Stimulated activated CD8-positive, alpha-beta memory T cell treated with anti-CD3 and anti-CD28 coated beads, Interleukin-12 subunit alpha, Interleukin-12 subunit beta, amount 100 ng/mL, for 24 hours (primary cell): Measurements from ENCODE around the gene REXO4.
"Not testable (repeated sequence)": the region's sequence is repeated elsewhere in the genome, so short reads cannot be mapped to it uniquely, and the experiment has no call there.

ENCODE experiments used
- DNase-seq: peaks from one replicate; pipeline ENCODE4 v3.0.0-alpha.2; 2020; ENCODE audit errors: extremely low read depth

Gene REXO4

GRCh38 chr9:133417541-133418461 lies at the start of gene REXO4:
TSS of gene REXO4 (minus strand) at chr9:133418010. CDS start at chr9:133417844, 166 bp downstream.
- DNase-seq: peak; percentile 61

DNA sequence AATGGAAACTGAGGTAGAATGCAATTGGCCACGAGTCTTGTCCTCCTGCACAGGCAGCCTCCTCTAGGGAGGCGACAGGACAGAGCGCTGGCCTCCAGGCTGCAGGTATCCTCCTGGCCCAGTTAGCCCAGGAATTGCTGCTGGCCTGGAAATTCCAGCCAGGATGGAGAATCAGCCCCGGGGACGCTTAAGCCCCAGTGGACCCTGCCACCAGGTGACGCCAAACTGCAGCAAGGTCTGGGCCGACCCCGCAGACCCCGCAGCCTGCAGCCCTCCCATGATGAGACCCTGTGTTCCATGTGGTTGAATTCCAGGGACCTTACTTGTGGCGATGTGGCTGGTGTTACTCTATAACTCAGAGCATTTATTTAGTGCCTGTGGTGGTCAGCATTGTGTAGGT lies 49.3 kb upstream of the REXO4 start:
- no peak for DNase-seq

DNA sequence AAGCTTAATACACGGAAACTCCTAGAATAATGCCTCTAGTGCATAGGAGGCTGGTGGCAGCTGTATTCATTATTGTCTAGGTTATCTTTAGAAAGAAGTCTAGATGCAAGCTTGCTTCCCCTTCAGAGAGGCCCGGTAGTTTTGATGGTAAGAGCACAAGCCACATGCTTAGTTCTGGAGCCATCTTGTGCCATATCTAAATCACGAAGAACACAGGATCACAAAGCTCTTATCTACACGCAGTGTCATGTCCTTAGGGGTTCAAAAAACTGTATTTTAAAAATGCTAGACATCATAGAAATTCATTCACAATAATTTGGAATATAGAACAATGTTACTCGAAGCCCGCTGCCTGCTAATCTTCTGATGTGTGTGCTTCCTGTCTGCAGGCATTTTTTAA lies 48.2 kb upstream of the REXO4 start:
- no peak for DNase-seq

GRCh38 chr9:133464638-133465037 lies 46.8 kb upstream of the REXO4 start:
- DNase-seq: no peak

DNA sequence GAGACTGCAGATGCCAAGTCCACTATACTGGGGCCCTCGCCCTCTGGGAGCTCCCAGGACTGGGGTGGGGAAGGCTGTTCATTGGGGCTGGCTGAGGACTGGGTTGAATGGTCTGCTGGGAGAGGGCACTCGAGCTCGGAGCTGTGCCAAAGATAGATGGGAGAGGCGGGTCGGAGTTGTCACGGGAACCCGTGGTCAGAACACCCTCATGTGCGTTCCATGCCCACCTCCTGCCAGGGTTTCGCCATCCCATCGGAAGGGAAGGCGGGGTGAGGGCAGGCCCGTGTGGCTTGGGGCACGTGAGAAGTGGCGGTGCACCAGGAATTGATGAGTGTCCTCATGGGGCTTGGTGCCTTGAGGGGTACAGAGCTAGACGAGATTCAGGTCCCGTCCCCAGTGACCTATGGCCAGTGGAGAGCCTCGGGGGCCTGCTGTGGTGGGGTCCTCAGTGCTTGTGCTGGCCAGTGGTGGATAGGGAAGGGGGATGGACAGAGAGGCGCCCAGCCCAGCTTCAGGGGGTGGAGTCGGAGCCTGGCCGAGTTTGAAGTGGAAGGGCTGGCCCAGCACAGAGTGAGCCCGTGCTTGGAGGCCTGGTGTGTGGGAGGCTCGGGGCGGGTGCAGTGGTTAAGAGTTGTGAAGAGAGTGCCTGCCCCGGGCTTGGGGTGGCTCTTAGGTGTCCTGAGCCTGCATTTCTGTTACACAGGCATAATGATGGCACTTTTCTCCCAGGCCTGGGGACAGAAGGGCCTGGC lies 46.2 kb upstream of the REXO4 start:
- DNase-seq: no peak

DNA sequence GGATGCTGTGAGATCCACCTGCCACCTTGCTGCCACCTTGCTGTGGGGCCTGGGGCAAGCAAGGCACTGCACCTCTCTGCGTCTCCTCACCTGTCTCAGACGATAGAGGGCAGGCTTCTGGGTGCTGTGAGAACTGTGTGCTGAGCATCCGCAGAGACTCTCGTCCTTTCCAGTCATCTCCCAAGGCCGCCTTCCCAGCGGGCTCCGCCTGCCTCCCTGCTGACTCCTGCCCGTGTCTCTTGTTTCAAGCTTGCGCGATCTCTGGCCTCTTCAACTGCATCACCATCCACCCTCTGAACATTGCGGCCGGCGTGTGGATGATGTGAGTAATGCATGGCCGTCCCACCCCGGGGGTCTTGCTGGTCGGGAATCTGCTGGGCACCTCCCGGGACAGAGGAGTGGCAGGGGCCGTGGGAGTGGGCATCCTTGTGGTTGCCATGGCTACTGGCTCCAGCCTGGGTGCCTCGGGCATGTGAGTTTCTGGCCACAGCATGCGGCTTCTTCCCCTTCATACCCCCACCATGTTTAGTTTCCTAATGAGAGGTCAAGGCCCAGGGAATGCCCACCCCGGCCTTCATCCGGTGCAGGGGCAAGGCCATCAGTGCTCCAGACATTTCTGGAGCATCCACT lies 45.5 kb upstream of the REXO4 start:
- DNase-seq: no peak

DNA sequence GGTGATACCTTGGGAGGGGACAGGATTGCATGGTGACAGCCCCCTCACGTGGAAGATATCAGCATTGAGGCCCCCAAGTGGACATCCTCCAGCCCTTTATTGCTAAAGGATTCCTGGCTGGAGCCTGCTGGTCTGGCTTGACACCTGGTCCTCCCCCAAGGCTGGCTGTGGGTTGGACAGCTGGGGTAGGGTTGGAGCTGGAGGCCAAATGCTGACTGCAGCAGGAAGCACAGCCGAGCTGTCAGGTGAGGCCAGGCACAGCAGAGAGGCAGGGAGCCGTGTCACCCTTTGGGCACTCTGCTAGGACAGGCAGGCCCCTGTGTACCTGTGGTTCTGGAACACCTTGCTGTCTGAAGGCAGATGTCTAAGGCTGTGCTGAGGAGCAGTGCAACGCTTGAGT lies 44.2 kb upstream of the REXO4 start:
- DNase-seq: no peak

DNA sequence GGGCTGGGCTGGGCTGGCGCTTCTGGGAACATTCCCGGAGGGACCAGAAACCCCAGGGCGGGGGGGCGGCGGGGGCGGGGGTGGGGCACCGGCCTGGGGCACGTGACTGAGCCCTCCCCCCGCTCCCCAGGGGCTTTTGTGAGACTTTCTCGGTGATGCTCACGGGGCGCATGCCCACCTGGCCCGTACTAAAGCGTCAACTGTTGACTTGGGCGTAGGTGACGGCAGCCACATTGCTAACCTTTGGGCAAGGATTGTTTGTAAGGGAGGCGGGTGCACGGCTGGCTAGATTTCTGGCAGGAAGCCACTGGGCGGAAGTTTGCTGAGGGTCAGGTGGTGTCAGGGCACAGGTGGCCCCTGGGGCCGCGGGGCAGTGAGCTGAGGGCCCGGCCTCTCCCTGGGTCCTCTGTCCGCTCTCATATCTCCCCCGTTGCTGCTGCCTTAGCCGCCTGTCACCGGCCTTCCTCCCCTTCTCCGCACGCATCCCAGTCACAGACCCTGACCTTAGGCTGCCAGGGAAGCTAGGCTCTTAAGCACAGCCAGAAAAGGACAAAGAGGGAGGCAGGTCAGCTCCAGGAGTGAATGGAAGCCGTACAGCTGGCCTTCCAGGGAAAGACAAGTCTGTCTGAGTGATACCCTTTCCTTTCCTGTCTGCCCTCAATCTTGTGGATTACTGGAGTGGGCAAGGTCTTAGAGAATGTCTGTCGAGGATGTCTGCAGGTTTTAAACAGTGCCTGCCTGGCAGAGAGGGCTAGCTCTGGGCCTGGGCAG lies 42.8 kb upstream of the REXO4 start:
- no peak for DNase-seq

- peak; percentile 88 for DNase-seq
These were observed 41.9 kb upstream of the REXO4 start, which contains the start of gene CACFD1 for GRCh38 chr9:133459476-133460404. TSS of gene CACFD1 (plus strand) at chr9:133459978. CDS start at chr9:133460067, 89 bp downstream.

DNA sequence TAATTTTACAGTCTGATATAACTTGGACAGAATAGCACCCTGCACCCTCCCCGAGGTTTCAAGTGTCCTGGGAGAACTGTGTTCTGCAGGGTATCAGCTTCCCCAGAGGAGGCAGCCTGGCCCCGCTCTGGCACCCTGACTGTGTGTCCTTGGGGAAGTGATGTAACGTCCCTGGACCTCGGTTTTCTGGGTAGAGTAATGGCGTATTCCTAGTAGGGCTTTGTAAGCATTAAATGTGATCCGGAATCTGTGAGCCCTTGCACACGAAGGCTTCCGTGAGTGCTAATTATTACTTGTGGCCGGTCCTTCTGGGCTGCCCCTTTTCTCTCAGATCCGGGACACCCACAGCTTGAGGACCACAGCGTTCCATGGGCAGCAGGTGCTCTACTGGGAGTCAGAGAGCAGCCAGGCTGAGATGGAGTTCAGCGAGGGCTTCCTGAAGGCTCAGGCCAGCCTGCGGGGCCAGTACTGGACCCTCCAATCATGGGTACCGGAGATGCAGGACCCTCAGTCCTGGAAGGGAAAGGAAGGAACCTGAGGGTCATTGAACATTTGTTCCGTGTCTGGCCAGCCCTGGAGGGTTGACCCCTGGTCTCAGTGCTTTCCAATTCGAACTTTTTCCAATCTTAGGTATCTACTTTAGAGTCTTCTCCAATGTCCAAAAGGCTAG lies 41.0 kb upstream of the REXO4 start:
- no peak for DNase-seq

- DNase-seq: no peak
These were observed 39.9 kb upstream of the REXO4 start for GRCh38 chr9:133457748-133458147.

GRCh38 chr9:133457233-133457632 lies 39.4 kb upstream of the REXO4 start:
- no peak for DNase-seq

- DNase-seq: no peak
These were observed 38.6 kb upstream of the REXO4 start for GRCh38 chr9:133456409-133456808.

GRCh38 chr9:133455936-133456335 lies 38.1 kb upstream of the REXO4 start:
- DNase-seq: no peak

GRCh38 chr9:133454943-133455673 lies 37.3 kb upstream of the REXO4 start:
- DNase-seq: no peak

DNA sequence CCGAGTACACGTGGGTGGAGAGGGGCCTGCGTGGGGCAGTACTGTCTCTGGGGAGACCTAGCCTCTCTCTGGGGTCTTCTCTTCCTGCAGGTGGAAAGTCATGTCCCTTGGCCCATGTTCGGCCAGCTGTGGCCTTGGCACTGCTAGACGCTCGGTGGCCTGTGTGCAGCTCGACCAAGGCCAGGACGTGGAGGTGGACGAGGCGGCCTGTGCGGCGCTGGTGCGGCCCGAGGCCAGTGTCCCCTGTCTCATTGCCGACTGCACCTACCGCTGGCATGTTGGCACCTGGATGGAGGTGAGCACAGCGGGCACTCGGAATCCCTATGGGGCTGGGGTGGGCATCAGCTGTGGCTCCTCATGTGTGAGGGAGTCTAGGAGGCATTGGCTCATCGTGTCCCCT lies 36.5 kb upstream of the REXO4 start:
- DNase-seq: no peak

GRCh38 chr9:133453651-133454050 lies 35.8 kb upstream of the REXO4 start:
- no peak for DNase-seq

DNA sequence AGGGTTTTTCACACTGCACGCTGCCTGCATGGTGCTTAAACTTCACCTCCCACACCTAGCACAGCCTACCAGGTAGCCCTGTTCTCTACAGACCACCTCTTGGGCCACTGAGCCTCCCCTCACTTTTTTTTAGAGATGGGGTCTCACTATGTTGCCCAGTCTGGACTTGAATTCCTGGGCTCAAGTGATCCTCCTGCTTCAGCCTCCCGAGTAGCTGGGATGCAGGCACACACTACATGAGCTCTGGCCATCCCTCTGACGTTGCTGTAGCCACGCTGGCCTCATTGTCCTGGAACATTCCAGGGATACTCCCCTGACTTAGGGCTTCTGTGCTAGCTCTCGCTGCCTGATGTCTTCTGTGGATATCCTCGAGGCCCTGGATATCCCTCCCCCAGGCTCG lies 34.8 kb upstream of the REXO4 start:
- DNase-seq: no peak

GRCh38 chr9:133451865-133452264 lies 34.1 kb upstream of the REXO4 start:
- DNase-seq: not testable (repeated sequence)
